Activated CD4-positive, alpha-beta T cell treated with anti-CD3 and anti-CD28 coated beads, Interleukin-2, amount 50 U/mL, for 1 hour (primary cell): Measurements from ENCODE around the gene RTF2.
"Not testable (repeated sequence)": the region's sequence is repeated elsewhere in the genome, so short reads cannot be mapped to it uniquely, and the experiment has no call there.

Experiments
- DNase-seq: peaks from one replicate; pipeline ENCODE4 v3.0.0-alpha.2; 2020

RTF2 gene

GRCh38 chr20:56554869-56555268 lies 86.4 kb downstream of the RTF2 start:
- DNase-seq: no peak

GRCh38 chr20:56558968-56559367 lies 90.5 kb downstream of the RTF2 start:
- no peak for DNase-seq

GRCh38 chr20:56564526-56564925 lies 96.1 kb downstream of the RTF2 start:
- not testable (repeated sequence) for DNase-seq

GRCh38 chr20:56565511-56565910 lies 97.1 kb downstream of the RTF2 start:
- no peak for DNase-seq

GRCh38 chr20:56566621-56567020 lies 98.2 kb downstream of the RTF2 start:
- DNase-seq: no peak
